SH-SY5Y (cell line): Measurements from ENCODE around the gene KIAA1755.

Experiments
- GATA2 ChIP-seq: IDR thresholded peaks from 2 replicates; pipeline ENCODE4 v1.6.1; 2011; ENCODE audit warnings: mild to moderate bottlenecking, low read depth, low read length
- GATA3 ChIP-seq: IDR thresholded peaks from 2 replicates; pipeline ENCODE4 v1.6.1; 2011; ENCODE audit warnings: low read depth, mild to moderate bottlenecking, low read length, moderate library complexity

GRCh38 chr20:38299963-38300362 is 39.4 kb upstream of the KIAA1755 start:
- TF ChIP-seq GATA2, result no peak
- no peak for TF ChIP-seq GATA3
